Heart left ventricle (tissue), 16 donors: Measurements from ENCODE around the gene DNAJC10. TPM values are rescaled to one million over a fixed set of nuclear protein-coding genes. Genes with fewer than 3 reads are reported as not detected.

Experiments used
- ATAC-seq, 4 donors: fragments of 200-7000 bp; cut with Tn5 transposase; one replicate each; pipeline ENCODE4 v1.9.1; 2020 to 2022; ENCODE audit warnings: moderate library complexity in 4 of 4, mild to moderate bottlenecking in 3 of 4, moderate number of reproducible peaks in 1 of 4
- DNase-seq, 5 donors: peaks; one replicate each; pipeline ENCODE4 v3.0.0-alpha.2; 2020
- H3K27ac ChIP-seq, 12 donors: fragments of 200-600 bp; sonication (generic) in 4 of 12; one replicate each; pipeline versions ENCODE4 v1.5.0 to v1.8.0; 2016 to 2022; ENCODE audit warnings: mild to moderate bottlenecking in 2 of 12
- H3K27me3 ChIP-seq, 9 donors: fragments of 200-600 bp; sonication (generic) in 2 of 9; one replicate each; pipeline versions ENCODE4 v1.5.1 to v1.8.0; 2016 to 2022; ENCODE audit warnings: mild to moderate bottlenecking in 3 of 9
- H3K36me3 ChIP-seq, 9 donors: fragments of 200-600 bp; sonication (generic) in 2 of 9; one replicate each; pipeline versions ENCODE4 v1.5.0 to v1.8.0; 2018 to 2022; ENCODE audit warnings: mild to moderate bottlenecking in 2 of 9
- H3K4me1 ChIP-seq, 12 donors: fragments of 200-600 bp; sonication (generic) in 4 of 12; one replicate each; pipeline versions ENCODE4 v1.5.0 to v1.8.0; 2016 to 2022; ENCODE audit warnings: mild to moderate bottlenecking in 3 of 12
- H3K4me3 ChIP-seq, 12 donors: fragments of 200-600 bp; sonication (generic) in 4 of 12; one replicate each; pipeline versions ENCODE4 v1.5.0 to v1.8.0; 2017 to 2022; ENCODE audit warnings: mild to moderate bottlenecking in 9 of 12, moderate library complexity in 4 of 12
- H3K9me3 ChIP-seq, 12 donors: fragments of 200-600 bp; sonication (generic) in 4 of 12; one replicate each; pipeline versions ENCODE4 v1.5.0 to v1.8.0; 2016 to 2022; ENCODE audit warnings: mild to moderate bottlenecking in 1 of 12
- POLR2A ChIP-seq, 2 donors: fragments of 450-650 bp; IDR thresholded peaks; one replicate each; pipeline ENCODE4 v1.6.1; 2017; ENCODE audit warnings: antibody characterized with exemption in 2 of 2, mild to moderate bottlenecking in 2 of 2, moderate library complexity in 2 of 2
- WGBS, 4 donors: extraction: QIAGEN DNeasy Blood & Tissue Kit in 2 of 4; methylation state at CpG; one replicate each; pipeline versions ENCODE4 v1.1.5 to v1.1.7; 2013 to 2018; 5-methylcytosine and 5-hydroxymethylcytosine counted together
- intact Hi-C, 10 donors: fragments of 100-400 bp; cut with DNase I; formaldehyde crosslinking; loops; one replicate each; pipeline versions ENCODE4 v1.11.1 to v1.14.2; 2022
- polyA plus RNA-seq, 2 donors: library from polyadenylated mRNA; stranded (reverse); fragments of 200-250 nt; gene quantifications; one replicate each; pipeline ENCODE4 v1.2.3, GENCODE V29; 2013
- total RNA-seq, 9 donors: library from RNA; depleted of rRNA in 2 of 9; stranded (reverse); fragments of >200 nt in 2 of 9; fragmentation: NEBNext Ultra II Directional in 3 of 9; extraction: Animal tissue kit (Norgen Biotek cat#: 25700) in 3 of 9; gene quantifications; one replicate each; pipeline versions ENCODE4 v1.1.0 to v1.2.4, GENCODE V29; 2016 to 2023
- TF ChIP-seq, protein P1 (sequence below), 12 donors: fragments of 200-600 bp; sonication (generic) in 4 of 12; IDR thresholded peaks; one replicate each; pipeline versions ENCODE4 v1.5.0 to v1.8.0; 2018 to 2022; ENCODE audit warnings: antibody characterized with exemption in 12 of 12, mild to moderate bottlenecking in 5 of 12
- donor health status: ischemic (EF 13 %, LVEDD 7.1; RV severe dilation, severe dysfunction).
- donor health status: healthy with polysubstance abuse.
- donor health status: DM: no; HTN: yes; CAD: no.
- donor health status: DM: no; HTN: no; CAD: no.
- donor health status: ischemic (EF 25% LVEDD 6.9; RV normal size, moderate dysfunction).
- donor health status: ischemic (EF 25% LVEDD 5.7; RV mildly dilated, moderate dysfunction).
- donor health status: healthy.
- donor health status: DM: yes; HTN: yes; CAD: no.
- donor health status: ischemic (EF 35%, LVEDD 5.7; RV mildly dilated, moderate dysfunction).
- donor health status: nonischemic (EF 11% LVEDD 7.7; RV severe dilation, severe dysfunction).
- donor health status: DM: yes; HTN: yes; CAD: no.
- donor health status: PGD.
- donor health status: ischemic (EF 29% LVEDD 5.4; RV normal size, mild dysfunction).
- donor health status: nonischemic (EF 23%, LVEDD 6.1; RV moderate dilation, normal function).

Gene DNAJC10
- total and polyA plus RNA-seq, 11 donors, result 9.8 to 73.5 (median 47.3) TPM

DNA sequence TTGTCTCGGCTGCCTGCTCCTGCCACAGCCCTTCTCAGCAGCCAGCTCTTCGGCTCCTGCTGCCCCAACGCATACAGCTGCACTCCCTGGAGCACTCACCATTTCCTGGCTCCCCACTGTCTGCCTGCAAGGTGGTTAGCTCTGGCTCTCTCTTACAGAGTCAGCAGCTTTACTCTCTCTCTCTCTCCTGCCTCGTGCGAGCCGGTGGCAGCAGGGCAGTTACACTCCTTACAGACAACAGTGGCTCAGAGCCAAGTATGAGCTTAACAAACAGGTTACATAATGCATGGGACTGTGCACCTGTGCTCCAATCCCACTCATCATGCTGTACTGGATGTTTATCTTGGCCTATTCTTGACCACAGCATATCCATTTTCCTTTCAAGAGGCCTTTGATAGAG, 47.4 kb upstream of the DNAJC10 start:
- Histone ChIP-seq H3K27ac (no peak overlapping the region), H3K36me3 (no peaks in the 10 kb centered on the region), H3K9me3 (no peaks in the 10 kb centered on the region), H3K27me3 (no peaks in the 10 kb centered on the region), H3K4me1 (peaks cover 0 to 4% (median 0%) of the 10 kb centered on the region in 12 donors), H3K4me3 (no peak overlapping the region)
- DNase-seq (no peak), ATAC-seq (no peak)
- intact Hi-C loops, result loop anchor here in 2 of 10 donors (5.0 kb wide), 1 partner anchor 44 kb away; no protein-coding TSS in a partner anchor
- 54 to 72% (median 63%) methylated on average over 6 of the region's 6 CpGs for WGBS, 4 donors
- TF ChIP-seq, protein P1, sequence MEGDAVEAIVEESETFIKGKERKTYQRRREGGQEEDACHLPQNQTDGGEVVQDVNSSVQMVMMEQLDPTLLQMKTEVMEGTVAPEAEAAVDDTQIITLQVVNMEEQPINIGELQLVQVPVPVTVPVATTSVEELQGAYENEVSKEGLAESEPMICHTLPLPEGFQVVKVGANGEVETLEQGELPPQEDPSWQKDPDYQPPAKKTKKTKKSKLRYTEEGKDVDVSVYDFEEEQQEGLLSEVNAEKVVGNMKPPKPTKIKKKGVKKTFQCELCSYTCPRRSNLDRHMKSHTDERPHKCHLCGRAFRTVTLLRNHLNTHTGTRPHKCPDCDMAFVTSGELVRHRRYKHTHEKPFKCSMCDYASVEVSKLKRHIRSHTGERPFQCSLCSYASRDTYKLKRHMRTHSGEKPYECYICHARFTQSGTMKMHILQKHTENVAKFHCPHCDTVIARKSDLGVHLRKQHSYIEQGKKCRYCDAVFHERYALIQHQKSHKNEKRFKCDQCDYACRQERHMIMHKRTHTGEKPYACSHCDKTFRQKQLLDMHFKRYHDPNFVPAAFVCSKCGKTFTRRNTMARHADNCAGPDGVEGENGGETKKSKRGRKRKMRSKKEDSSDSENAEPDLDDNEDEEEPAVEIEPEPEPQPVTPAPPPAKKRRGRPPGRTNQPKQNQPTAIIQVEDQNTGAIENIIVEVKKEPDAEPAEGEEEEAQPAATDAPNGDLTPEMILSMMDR (IDR thresholded peaks at IDR 0.05), result no peak
- no peak for TF ChIP-seq POLR2A (IDR thresholded peaks at IDR 0.05)

DNA sequence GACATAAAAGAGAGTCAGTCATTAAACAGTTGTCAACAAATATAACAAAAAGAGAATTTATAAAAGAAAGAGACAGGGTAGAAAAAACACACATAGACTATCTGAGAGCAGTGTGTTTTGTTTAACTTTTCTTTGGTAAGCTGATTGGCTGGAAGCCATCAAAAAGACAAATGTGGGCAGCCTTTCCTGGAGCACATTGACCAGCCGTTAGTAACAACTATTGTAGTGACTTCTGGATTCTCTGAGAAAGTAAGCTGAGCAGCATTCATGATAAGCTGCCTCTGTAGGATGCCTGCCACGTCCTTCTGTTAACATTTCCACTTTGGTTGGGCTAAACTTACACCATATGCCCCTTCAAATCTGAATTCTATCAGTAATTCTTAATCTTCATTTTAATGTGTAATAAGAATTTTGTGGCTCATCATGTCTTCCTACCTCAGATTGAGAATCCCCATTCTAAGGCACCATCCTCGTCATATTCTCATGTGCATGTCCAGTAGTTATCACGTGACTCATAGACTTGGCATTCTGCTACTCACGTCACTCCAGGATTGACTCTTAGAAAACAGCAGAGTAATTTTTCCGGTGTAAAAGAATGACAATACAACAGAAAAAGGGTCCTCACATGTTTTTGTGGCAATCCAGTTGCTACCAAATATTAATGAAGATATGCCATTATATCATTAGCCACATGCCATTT, 43.4 kb upstream of the DNAJC10 start:
- Histone ChIP-seq H3K27ac (no peak overlapping the region), H3K36me3 (no peaks in the 10 kb centered on the region), H3K9me3 (peaks cover 0 to 7% (median 0%) of the 10 kb centered on the region in 12 donors), H3K4me1 (peaks cover 0 to 4% (median 0%) of the 10 kb centered on the region in 12 donors), H3K4me3 (no peak overlapping the region), H3K27me3 (no peaks in the 10 kb centered on the region)
- ATAC-seq, result no peak
- intact Hi-C loops, result no loop called here
- WGBS, 4 donors, result 36 to 46% (median 38%) methylated on average over 6 of the region's 6 CpGs
- DNase-seq, result no peak
- TF ChIP-seq, protein P1 (IDR thresholded peaks at IDR 0.05), result no peak
- no peak for TF ChIP-seq POLR2A (IDR thresholded peaks at IDR 0.05)

DNA sequence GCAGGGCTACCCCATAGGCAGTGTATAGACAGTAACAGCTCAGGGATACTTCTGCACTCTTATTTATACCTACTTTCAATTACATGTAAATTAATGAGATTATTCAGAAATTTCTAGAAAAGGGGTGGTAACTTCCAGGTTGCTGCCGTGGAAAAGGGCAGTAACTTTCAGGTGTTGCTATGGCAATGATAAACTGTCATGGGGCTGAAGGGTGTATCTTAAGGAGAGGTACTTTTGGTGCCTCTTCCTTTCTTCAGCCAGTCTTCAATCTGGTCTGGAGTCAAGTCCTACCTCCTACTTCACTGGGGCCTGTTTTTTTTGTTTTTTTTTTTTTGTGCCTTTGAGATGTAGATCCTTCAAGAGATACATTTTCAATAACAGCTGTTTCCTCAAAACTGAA, 35.2 kb upstream of the DNAJC10 start:
- H3K4me3 ChIP-seq, result no peak overlapping the region
- TF ChIP-seq, protein P1 (IDR thresholded peaks at IDR 0.05), result no peak
- TF ChIP-seq POLR2A (IDR thresholded peaks at IDR 0.05), result no peak
- no peak for ATAC-seq
- intact Hi-C loops, result no loop called here
- no peaks in the 10 kb centered on the region for H3K27me3 ChIP-seq
- DNase-seq, result no peak
- no peaks in the 10 kb centered on the region for H3K36me3 ChIP-seq
- peaks cover 0 to 5% (median 0%) of the 10 kb centered on the region in 12 donors for H3K4me1 ChIP-seq
- WGBS, 4 donors, result 37 to 72% (median 58%) methylated on average over 1 of the region's 1 CpG
- no peaks in the 10 kb centered on the region for H3K9me3 ChIP-seq
- H3K27ac ChIP-seq, result no peak overlapping the region

DNA sequence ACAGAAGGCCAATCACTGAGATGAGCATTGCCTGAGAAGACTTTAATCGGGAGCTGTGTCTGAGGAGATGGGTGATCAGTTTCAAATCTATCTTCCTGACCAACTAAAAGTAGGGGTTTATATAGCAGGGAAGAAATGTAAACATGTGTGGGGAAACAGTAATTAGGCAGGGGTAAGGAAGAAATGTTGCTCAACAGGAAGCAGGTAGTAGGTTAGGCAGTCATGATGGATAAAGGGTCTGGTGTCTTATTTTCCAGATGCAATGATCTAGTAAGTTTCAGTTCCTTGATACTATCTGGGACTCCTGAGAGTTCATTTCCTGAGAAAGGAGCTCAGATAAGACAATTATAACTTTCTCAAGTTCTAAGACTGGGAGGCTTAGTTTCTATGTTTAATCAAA, 33.8 kb upstream of the DNAJC10 start:
- H3K27me3 ChIP-seq, result no peaks in the 10 kb centered on the region
- H3K9me3 ChIP-seq, result no peaks in the 10 kb centered on the region
- intact Hi-C loops, result no loop called here
- DNase-seq, result no peak
- H3K4me3 ChIP-seq, result no peak overlapping the region
- 55 to 72% (median 63%) methylated on average over 1 of the region's 1 CpG for WGBS, 4 donors
- ATAC-seq, result no peak
- TF ChIP-seq POLR2A (IDR thresholded peaks at IDR 0.05), result no peak
- TF ChIP-seq, protein P1 (IDR thresholded peaks at IDR 0.05), result no peak
- no peaks in the 10 kb centered on the region for H3K36me3 ChIP-seq
- H3K27ac ChIP-seq, result no peak overlapping the region
- peaks cover 0 to 5% (median 0%) of the 10 kb centered on the region in 12 donors for H3K4me1 ChIP-seq
